Sigmoid colon (tissue), 7 donors: ENCODE measurements around the gene SCAPER. TPM values are rescaled to one million over a fixed set of nuclear protein-coding genes. Genes with fewer than 3 reads are reported as not detected.
"Not testable (repeated sequence)": the region's sequence is repeated elsewhere in the genome, so short reads cannot be mapped to it uniquely, and the experiment has no call there.

Experiments used
- DNase-seq: peaks from one replicate; pipeline ENCODE4 v3.0.0-alpha.2; 2019
- H3K27ac ChIP-seq, 4 donors: fragments of 200-600 bp; sonication (generic); one replicate each; pipeline ENCODE4 v1.5.1; 2016 to 2019; ENCODE audit warnings: mild to moderate bottlenecking in 1 of 4
- H3K27me3 ChIP-seq, 3 donors: fragments of 200-600 bp; sonication (generic); one replicate each; pipeline ENCODE4 v1.5.1; 2019; ENCODE audit warnings: mild to moderate bottlenecking in 1 of 3
- H3K36me3 ChIP-seq, 4 donors: fragments of 200-600 bp; sonication (generic); one replicate each; pipeline ENCODE4 v1.5.1; 2016 to 2019
- H3K4me1 ChIP-seq, 4 donors: fragments of 200-600 bp; sonication (generic); one replicate each; pipeline ENCODE4 v1.5.1; 2017 to 2019
- H3K4me3 ChIP-seq, 4 donors: fragments of 200-600 bp; sonication (generic); one replicate each; pipeline ENCODE4 v1.5.1; 2017 to 2019; ENCODE audit warnings: mild to moderate bottlenecking in 2 of 4, moderate library complexity in 1 of 4
- H3K9me3 ChIP-seq, 4 donors: fragments of 200-600 bp in 3 of 4; sonication (generic) in 3 of 4; one replicate each; pipeline versions ENCODE4 v1.5.1 to v1.6.1; 2013 to 2019
- EP300 ChIP-seq, 4 donors: sonication (generic); formaldehyde crosslinking; IDR thresholded peaks; one replicate each; pipeline ENCODE4 v1.6.1; 2017; ENCODE audit warnings: antibody characterized with exemption in 4 of 4
- POLR2A ChIP-seq, 2 donors: fragments of 450-650 bp; IDR thresholded peaks; one replicate each; pipeline ENCODE4 v1.6.1; 2016; ENCODE audit warnings: antibody characterized with exemption in 2 of 2, mild to moderate bottlenecking in 2 of 2, moderate library complexity in 2 of 2
- POLR2AphosphoS5 ChIP-seq, 4 donors: sonication (generic); formaldehyde crosslinking; IDR thresholded peaks; one replicate each; pipeline ENCODE4 v1.6.1; 2017; ENCODE audit warnings: antibody characterized with exemption in 4 of 4
- WGBS, 2 donors: extraction: QIAGEN DNeasy Blood & Tissue Kit; methylation state at CpG; one replicate each; pipeline ENCODE4 v1.1.7; 2013; 5-methylcytosine and 5-hydroxymethylcytosine counted together
- intact Hi-C: fragments of 100-400 bp; cut with DNase I; formaldehyde crosslinking; loops from one replicate; pipeline ENCODE4 v1.15.1; 2023
- polyA plus RNA-seq, 3 donors: library from polyadenylated mRNA; stranded (reverse); fragments of 200-250 nt; gene quantifications; one replicate each; pipeline ENCODE4 v1.2.3, GENCODE V29; 2013
- total RNA-seq, 4 donors: library from RNA; depleted of rRNA; stranded (reverse); fragments of >200 nt; gene quantifications; one replicate each; pipeline ENCODE4 v1.1.0, GENCODE V29; 2016
- TF ChIP-seq, protein P1 (sequence below), 4 experiments: fragments of 450-650 bp in 3 of 4; fragments of 200-600 bp in 1 of 4; IDR thresholded peaks; one replicate each; pipeline ENCODE4 v1.5.1; 2016 to 2019; ENCODE audit warnings: antibody characterized with exemption in 4 of 4, mild to moderate bottlenecking in 3 of 4, moderate library complexity in 2 of 4
- donor health status: healthy with polysubstance abuse.
- donor health status: Bipolar disorder and iron deficiency.
- donor health status: healthy.

Gene SCAPER
- total and polyA plus RNA-seq, 7 donors: 5.3 to 40.7 (median 22.5) TPM

DNA sequence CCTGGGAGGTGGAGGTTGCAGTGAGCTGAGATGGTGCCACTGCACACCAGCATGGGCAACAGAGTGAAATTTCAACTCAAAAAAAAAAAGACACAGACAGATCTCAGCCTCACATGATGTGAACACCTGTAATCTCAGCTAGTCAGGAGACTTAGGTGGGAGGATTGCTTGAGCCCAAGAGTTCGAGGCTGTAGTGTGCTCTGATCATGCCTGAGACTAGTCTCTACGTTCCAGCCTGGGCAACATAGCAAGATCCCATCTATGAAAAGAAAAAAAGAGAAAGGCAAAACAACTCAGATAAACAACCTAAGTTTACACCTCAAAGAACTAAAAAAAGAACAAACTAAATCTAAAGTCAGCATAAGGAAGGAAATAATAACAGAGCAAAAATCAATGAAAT is 11.0 kb downstream of the SCAPER start:
- DNase-seq: no peak
- Histone ChIP-seq H3K27me3 (no peaks in the 10 kb centered on the region), H3K36me3 (no peaks in the 10 kb centered on the region), H3K4me1 (no peaks in the 10 kb centered on the region), H3K4me3 (no peak overlapping the region), H3K9me3 (no peaks in the 10 kb centered on the region), H3K27ac (no peak overlapping the region)
- TF ChIP-seq EP300 (IDR thresholded peaks at IDR 0.05) (no peak), POLR2A (IDR thresholded peaks at IDR 0.05) (no peak), POLR2AphosphoS5 (IDR thresholded peaks at IDR 0.05) (no peak)
- TF ChIP-seq, protein P1, sequence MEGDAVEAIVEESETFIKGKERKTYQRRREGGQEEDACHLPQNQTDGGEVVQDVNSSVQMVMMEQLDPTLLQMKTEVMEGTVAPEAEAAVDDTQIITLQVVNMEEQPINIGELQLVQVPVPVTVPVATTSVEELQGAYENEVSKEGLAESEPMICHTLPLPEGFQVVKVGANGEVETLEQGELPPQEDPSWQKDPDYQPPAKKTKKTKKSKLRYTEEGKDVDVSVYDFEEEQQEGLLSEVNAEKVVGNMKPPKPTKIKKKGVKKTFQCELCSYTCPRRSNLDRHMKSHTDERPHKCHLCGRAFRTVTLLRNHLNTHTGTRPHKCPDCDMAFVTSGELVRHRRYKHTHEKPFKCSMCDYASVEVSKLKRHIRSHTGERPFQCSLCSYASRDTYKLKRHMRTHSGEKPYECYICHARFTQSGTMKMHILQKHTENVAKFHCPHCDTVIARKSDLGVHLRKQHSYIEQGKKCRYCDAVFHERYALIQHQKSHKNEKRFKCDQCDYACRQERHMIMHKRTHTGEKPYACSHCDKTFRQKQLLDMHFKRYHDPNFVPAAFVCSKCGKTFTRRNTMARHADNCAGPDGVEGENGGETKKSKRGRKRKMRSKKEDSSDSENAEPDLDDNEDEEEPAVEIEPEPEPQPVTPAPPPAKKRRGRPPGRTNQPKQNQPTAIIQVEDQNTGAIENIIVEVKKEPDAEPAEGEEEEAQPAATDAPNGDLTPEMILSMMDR (IDR thresholded peaks at IDR 0.05): no peak
- WGBS, 2 donors: 93 to 99% methylated on average over 2 of the region's 2 CpGs
- intact Hi-C loops: no loop called here

DNA sequence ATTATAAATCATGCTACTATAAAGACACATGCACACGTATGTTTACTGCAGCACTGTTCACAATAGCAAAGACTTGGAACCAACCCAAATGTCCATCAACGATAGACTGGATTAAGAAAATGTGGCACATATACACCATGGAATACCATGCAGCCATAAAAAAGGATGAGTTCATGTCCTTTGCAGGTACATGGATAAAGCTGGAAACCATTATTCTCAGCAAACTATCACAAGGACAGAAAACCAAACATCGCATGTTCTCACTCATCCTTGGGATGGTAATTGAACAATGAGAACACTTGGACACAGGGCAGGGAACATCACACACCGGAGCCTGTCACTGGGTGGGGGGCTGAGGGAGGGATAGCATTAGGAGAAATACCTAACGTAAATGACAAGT is 12.3 kb downstream of the SCAPER start:
- 92 to 93% methylated on average over 5 of the region's 5 CpGs for WGBS, 2 donors
- DNase-seq, H3K9me3 ChIP-seq, H3K27me3 ChIP-seq, H3K4me3 ChIP-seq, intact Hi-C loops, H3K27ac ChIP-seq, H3K36me3 ChIP-seq, H3K4me1 ChIP-seq: not testable (repeated sequence)

DNA sequence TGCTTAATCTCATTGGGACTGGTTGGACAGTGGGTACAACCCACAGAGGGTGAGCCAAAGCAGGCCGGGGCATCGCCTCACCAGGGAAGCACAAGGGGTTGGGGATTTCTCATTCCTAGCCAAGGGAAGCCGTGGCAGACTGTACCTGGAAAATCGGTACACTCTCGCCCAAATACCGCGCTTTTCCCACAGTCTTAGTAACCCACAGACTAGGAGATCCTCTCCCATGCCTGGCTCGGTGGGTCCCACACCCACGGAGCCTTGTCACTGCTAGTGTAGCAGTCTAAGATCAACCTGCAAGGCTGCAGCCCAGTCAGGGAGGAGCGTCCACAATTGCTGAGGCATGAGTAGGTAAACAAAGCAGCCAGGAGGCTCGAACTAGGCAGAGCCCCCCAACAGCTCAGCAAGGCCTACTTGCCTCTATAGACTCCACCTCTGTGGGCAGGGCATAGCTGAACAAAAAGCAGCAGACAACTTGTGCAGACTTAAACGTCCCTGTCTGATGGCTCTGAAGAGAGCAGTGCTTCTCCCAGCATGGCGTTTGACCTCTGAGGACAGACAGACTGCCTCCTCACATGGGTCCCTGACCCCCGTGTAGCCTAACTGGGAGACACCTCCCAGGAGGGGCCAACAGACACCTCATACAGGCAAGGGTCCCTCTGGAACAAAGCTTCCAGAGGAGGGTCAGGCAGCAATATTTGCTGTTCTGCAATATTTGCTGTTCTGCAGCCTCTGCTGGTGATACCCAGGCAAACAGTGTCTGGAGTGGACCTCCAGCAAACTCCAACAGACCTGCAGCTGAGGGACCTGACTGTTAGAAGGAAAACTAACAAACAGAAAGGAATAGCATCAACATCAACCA is 17.6 kb downstream of the SCAPER start:
- H3K27me3 ChIP-seq, DNase-seq, intact Hi-C loops, H3K4me1 ChIP-seq, H3K36me3 ChIP-seq, H3K9me3 ChIP-seq, H3K27ac ChIP-seq, H3K4me3 ChIP-seq: not testable (repeated sequence)
- 91 to 95% methylated on average over 14 of the region's 14 CpGs for WGBS, 2 donors

- Histone ChIP-seq H3K27me3 (no peaks in the 10 kb centered on the region), H3K9me3 (no peaks in the 10 kb centered on the region), H3K27ac (no peak overlapping the region), H3K4me3 (no peak overlapping the region), H3K4me1 (no peaks in the 10 kb centered on the region), H3K36me3 (peaks cover 0 to 26% (median 2%) of the 10 kb centered on the region in 4 donors)
- TF ChIP-seq, protein P1 (IDR thresholded peaks at IDR 0.05): no peak
- TF ChIP-seq POLR2AphosphoS5 (IDR thresholded peaks at IDR 0.05): no peak
- no peak for TF ChIP-seq EP300 (IDR thresholded peaks at IDR 0.05)
- TF ChIP-seq POLR2A (IDR thresholded peaks at IDR 0.05): no peak
- DNase-seq: no peak
- intact Hi-C loops: no loop called here
- WGBS, 2 donors: 95 to 98% methylated on average over 2 of the region's 2 CpGs
These were observed 19.9 kb downstream of the SCAPER start for GRCh38 chr15:76885212-76885611.

GRCh38 chr15:76875911-76876310 is 29.2 kb downstream of the SCAPER start:
- H3K36me3 ChIP-seq: peaks cover 0 to 22% (median 0%) of the 10 kb centered on the region in 4 donors
- TF ChIP-seq POLR2AphosphoS5 (IDR thresholded peaks at IDR 0.05) (no peak), POLR2A (IDR thresholded peaks at IDR 0.05) (no peak), EP300 (IDR thresholded peaks at IDR 0.05) (no peak)
- TF ChIP-seq, protein P1 (IDR thresholded peaks at IDR 0.05): no peak
- no peaks in the 10 kb centered on the region for H3K9me3 ChIP-seq
- intact Hi-C loops: no loop called here
- no peak for DNase-seq
- no peaks in the 10 kb centered on the region for H3K27me3 ChIP-seq
- H3K27ac ChIP-seq: no peak overlapping the region
- WGBS, 2 donors: 96 to 97% methylated on average over 26 of the region's 26 CpGs
- no peaks in the 10 kb centered on the region for H3K4me1 ChIP-seq
- H3K4me3 ChIP-seq: no peak overlapping the region

DNA sequence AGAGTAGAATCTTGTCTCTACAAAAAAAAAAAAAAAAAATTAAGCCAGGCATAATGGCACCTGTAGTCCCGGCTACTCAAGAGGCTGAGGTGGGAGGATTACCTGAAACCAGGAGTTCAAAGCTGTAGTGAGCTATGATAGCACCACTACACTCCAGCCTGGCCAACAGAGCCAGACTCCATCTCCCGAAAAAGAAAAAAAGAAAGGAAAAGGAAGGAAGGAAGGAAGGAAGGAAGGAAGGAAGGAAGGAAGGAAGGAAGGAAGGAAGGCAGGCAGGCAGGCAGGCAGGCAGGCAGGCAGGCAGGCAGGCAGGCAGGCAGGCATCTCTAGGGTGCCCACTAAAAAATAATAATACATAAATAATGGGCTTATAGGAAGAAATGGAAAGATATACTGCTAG is 32.1 kb downstream of the SCAPER start:
- H3K4me1 ChIP-seq, intact Hi-C loops, DNase-seq, H3K9me3 ChIP-seq, H3K4me3 ChIP-seq, H3K27ac ChIP-seq, H3K27me3 ChIP-seq: not testable (repeated sequence)
- 92 to 94% methylated on average over 2 of the region's 2 CpGs for WGBS, 2 donors
- H3K36me3 ChIP-seq: peaks cover 0 to 20% (median 0%) of the 10 kb centered on the region in 4 donors
